Measurements from ENCODE around the gene FLII.
"Not testable (repeated sequence)": the region's sequence is repeated elsewhere in the genome, so short reads cannot be mapped to it uniquely, and the experiment has no call there.

The FLII gene

GRCh38 chr17:18258356-18259038 is at the start of gene FLII:
Gene FLII, minus strand, starts transcription at chr17:18258738. Its CDS starts 48 bp downstream, at chr17:18258690.
- DNase-seq, result peak; percentile 64

- DNase-seq, result not testable (repeated sequence)
These were observed 44.7 kb upstream of the FLII start for GRCh38 chr17:18303206-18303605.

- DNase-seq, result no peak
These were observed 42.4 kb upstream of the FLII start for GRCh38 chr17:18300725-18301480.

GRCh38 chr17:18298061-18298460 is 39.5 kb upstream of the FLII start:
- not testable (repeated sequence) for DNase-seq

- DNase-seq, result no peak
These were observed 33.4 kb upstream of the FLII start for GRCh38 chr17:18291718-18292540.

GRCh38 chr17:18285296-18285695 is 26.8 kb upstream of the FLII start:
- no peak for DNase-seq

- DNase-seq, result no peak
These were observed 23.2 kb upstream of the FLII start for GRCh38 chr17:18281788-18282187.

GRCh38 chr17:18280766-18281371 is 22.3 kb upstream of the FLII start:
- DNase-seq, result no peak

GRCh38 chr17:18280249-18280648 is 21.7 kb upstream of the FLII start:
- no peak for DNase-seq

GRCh38 chr17:18278867-18279266 is 20.3 kb upstream of the FLII start:
- DNase-seq, result no peak

- DNase-seq, result no peak
These were observed 18.5 kb upstream of the FLII start for GRCh38 chr17:18277076-18277475.

GRCh38 chr17:18270046-18270931 is 11.8 kb upstream of the FLII start:
- no peak for DNase-seq

- no peak for DNase-seq
These were observed 9.6 kb upstream of the FLII start for GRCh38 chr17:18267927-18268711.

GRCh38 chr17:18267366-18267765 is 8.8 kb upstream of the FLII start:
- DNase-seq, result no peak

GRCh38 chr17:18263885-18264682 is 5.5 kb upstream of the FLII start:
- no peak for DNase-seq

- no peak for DNase-seq
These were observed 4.1 kb upstream of the FLII start for GRCh38 chr17:18262641-18263040.

- no peak for DNase-seq
These were observed 3.6 kb upstream of the FLII start for GRCh38 chr17:18262111-18262510.

GRCh38 chr17:18261659-18262058 is 3.1 kb upstream of the FLII start:
- no peak for DNase-seq

- DNase-seq, result peak; percentile 47
These were observed 2.6 kb upstream of the FLII start for GRCh38 chr17:18261146-18261515.

Measured in activated CD8-positive, alpha-beta memory T cell treated with anti-CD3 and anti-CD28 coated beads, Interleukin-2, amount 50 U/mL, for 4 hours (primary cell).